Ishikawa (cell line): ENCODE measurements around the gene TNFRSF19.

ENCODE experiments used
- CEBPB ChIP-seq: IDR thresholded peaks from 2 replicates; pipeline ENCODE4 v1.6.1; 2012
- CREB1 ChIP-seq: IDR thresholded peaks from 2 replicates; pipeline ENCODE4 v1.6.1; 2012; ENCODE audit warnings: low read depth
- EGR1 ChIP-seq: IDR thresholded peaks from 2 replicates; pipeline ENCODE4 v1.6.1; 2012
- EP300 ChIP-seq: IDR thresholded peaks from 2 replicates; pipeline ENCODE4 v1.6.1; 2012; ENCODE audit warnings: borderline replicate concordance
- FOXM1 ChIP-seq: IDR thresholded peaks from 2 replicates; pipeline ENCODE4 v1.6.1; 2012; ENCODE audit warnings: low read depth, borderline replicate concordance
- NFIC ChIP-seq: IDR thresholded peaks from 2 replicates; pipeline ENCODE4 v1.6.1; 2012
- RAD21 ChIP-seq: IDR thresholded peaks from 2 replicates; pipeline ENCODE4 v1.6.1; 2012; ENCODE audit warnings: low read depth
- TAF1 ChIP-seq: IDR thresholded peaks from 2 replicates; pipeline ENCODE4 v1.6.1; 2012; ENCODE audit warnings: low read depth, mild to moderate bottlenecking
- TCF12 ChIP-seq: IDR thresholded peaks from 2 replicates; pipeline ENCODE4 v1.6.1; 2012; ENCODE audit warnings: low read depth
- TEAD4 ChIP-seq: IDR thresholded peaks from 2 replicates; pipeline ENCODE4 v1.6.1; 2012
- YY1 ChIP-seq: IDR thresholded peaks from 2 replicates; pipeline ENCODE4 v1.6.1; 2012; ENCODE audit warnings: low read depth
- ZBTB7A ChIP-seq: IDR thresholded peaks from 2 replicates; pipeline ENCODE4 v1.6.1; 2012; ENCODE audit warnings: low read depth
- TF ChIP-seq, protein P1 (sequence below): IDR thresholded peaks from 2 replicates; pipeline ENCODE4 v1.6.1; 2012
- TF ChIP-seq, protein P2 (sequence below): IDR thresholded peaks from 2 replicates; pipeline ENCODE4 v1.6.1; 2012; ENCODE audit warnings: low read depth, mild to moderate bottlenecking
- TF ChIP-seq, protein P3 (sequence below): IDR thresholded peaks from 2 replicates; pipeline ENCODE4 v1.6.1; 2012

TNFRSF19 gene

DNA sequence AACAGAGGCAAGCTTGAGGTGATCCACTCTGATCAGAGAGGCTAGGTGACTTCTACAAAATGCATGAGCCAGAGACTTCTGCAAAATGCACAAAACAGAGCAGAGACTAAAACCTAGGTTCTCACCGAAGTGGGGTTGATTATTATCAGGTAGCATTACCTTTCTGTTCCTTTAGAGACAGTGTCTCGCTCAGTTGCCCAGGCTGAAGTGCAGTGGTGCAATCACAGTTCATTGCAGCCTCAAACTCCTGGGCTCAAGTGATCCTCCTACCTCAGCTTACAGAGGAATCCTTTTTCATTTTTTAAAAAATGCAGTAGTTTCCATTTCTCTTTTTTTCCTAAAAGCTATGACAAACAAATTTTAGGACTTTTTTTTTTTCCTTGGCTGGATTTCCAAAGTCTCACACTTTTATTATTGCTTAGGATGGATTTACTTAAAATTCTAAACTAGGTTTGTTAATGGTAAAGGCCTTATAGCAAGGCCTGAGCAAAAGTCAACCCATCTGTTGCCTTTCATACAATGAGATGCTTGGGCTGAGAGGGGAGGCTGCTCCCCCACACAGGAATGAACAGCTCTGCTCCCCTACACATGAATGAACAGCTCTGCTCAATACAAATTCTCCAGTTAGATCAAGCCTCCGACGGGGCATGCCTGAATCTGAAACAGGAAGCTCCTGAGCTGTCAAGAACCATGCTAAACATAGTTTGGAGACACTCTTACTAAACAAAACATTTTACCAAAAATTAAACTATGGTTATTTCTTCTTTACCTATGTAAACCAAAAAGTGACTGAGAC is 18.8 kb upstream of the TNFRSF19 start:
- TF ChIP-seq, protein P1, sequence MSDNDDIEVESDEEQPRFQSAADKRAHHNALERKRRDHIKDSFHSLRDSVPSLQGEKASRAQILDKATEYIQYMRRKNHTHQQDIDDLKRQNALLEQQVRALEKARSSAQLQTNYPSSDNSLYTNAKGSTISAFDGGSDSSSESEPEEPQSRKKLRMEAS, result no peak
- TF ChIP-seq FOXM1, result no peak
- no peak for TF ChIP-seq NFIC
- TF ChIP-seq, protein P2, sequence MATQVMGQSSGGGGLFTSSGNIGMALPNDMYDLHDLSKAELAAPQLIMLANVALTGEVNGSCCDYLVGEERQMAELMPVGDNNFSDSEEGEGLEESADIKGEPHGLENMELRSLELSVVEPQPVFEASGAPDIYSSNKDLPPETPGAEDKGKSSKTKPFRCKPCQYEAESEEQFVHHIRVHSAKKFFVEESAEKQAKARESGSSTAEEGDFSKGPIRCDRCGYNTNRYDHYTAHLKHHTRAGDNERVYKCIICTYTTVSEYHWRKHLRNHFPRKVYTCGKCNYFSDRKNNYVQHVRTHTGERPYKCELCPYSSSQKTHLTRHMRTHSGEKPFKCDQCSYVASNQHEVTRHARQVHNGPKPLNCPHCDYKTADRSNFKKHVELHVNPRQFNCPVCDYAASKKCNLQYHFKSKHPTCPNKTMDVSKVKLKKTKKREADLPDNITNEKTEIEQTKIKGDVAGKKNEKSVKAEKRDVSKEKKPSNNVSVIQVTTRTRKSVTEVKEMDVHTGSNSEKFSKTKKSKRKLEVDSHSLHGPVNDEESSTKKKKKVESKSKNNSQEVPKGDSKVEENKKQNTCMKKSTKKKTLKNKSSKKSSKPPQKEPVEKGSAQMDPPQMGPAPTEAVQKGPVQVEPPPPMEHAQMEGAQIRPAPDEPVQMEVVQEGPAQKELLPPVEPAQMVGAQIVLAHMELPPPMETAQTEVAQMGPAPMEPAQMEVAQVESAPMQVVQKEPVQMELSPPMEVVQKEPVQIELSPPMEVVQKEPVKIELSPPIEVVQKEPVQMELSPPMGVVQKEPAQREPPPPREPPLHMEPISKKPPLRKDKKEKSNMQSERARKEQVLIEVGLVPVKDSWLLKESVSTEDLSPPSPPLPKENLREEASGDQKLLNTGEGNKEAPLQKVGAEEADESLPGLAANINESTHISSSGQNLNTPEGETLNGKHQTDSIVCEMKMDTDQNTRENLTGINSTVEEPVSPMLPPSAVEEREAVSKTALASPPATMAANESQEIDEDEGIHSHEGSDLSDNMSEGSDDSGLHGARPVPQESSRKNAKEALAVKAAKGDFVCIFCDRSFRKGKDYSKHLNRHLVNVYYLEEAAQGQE, result no peak
- no peak for TF ChIP-seq CREB1
- TF ChIP-seq EP300, result no peak
- TF ChIP-seq TCF12, result no peak
- no peak for TF ChIP-seq TAF1
- no peak for TF ChIP-seq TEAD4
- no peak for TF ChIP-seq RAD21
- TF ChIP-seq EGR1, result no peak
- no peak for TF ChIP-seq ZBTB7A
- no peak for TF ChIP-seq YY1

DNA sequence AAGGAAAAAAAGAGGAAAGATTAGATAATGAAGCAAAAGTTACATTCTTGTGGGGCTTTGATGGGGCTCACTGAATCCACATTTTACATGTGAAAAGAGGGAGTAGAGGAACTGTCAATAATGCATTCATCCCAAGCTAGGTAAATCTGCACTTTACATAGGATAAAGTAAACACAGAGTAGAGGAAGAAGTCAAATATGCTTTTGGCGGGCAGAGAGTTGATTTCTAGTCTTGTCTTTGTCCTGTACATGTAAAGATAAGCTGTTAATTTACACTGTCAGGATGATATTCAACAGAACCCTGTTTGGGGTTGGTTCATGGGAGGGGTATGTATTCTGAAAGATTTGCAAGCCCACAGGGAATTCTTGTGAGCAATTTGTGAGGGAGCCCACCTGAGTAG is 18.0 kb upstream of the TNFRSF19 start:
- TF ChIP-seq TAF1, result no peak
- TF ChIP-seq, protein P3, sequence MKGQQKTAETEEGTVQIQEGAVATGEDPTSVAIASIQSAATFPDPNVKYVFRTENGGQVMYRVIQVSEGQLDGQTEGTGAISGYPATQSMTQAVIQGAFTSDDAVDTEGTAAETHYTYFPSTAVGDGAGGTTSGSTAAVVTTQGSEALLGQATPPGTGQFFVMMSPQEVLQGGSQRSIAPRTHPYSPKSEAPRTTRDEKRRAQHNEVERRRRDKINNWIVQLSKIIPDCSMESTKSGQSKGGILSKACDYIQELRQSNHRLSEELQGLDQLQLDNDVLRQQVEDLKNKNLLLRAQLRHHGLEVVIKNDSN, result no peak
- no peak for TF ChIP-seq FOXM1
- no peak for TF ChIP-seq YY1
- TF ChIP-seq, protein P1, result no peak
- TF ChIP-seq, protein P2, result no peak
- no peak for TF ChIP-seq NFIC
- no peak for TF ChIP-seq TCF12
- no peak for TF ChIP-seq CREB1
- TF ChIP-seq EGR1, result no peak
- no peak for TF ChIP-seq RAD21
- TF ChIP-seq EP300, result no peak
- no peak for TF ChIP-seq TEAD4
- no peak for TF ChIP-seq CEBPB
- TF ChIP-seq ZBTB7A, result no peak

DNA sequence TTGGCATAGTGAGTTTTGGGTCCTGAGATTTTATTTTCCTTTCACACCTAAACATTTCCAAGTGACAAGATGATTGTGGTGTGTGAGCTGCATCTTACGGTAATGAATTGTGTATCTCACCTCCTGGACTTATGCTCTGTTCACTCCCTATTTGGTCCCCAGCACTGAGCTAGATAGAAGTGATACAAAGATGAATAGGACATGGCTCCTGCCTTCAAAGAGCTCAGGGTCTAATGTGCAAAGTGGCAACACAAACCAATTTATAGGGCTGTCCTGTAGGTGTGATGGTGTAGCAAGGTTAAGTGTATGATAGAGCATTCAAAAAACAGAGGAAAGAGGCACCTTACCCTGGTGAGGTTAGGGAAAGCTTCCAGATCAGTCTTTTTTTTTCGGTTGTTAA is 17.6 kb upstream of the TNFRSF19 start:
- TF ChIP-seq, protein P2, result no peak
- TF ChIP-seq CEBPB (no peak), TAF1 (no peak), NFIC (no peak), TCF12 (no peak), EGR1 (no peak), YY1 (no peak), CREB1 (no peak), ZBTB7A (no peak), FOXM1 (no peak), RAD21 (no peak), TEAD4 (no peak), EP300 (no peak)
- TF ChIP-seq, protein P3, result no peak
- TF ChIP-seq, protein P1, result no peak

DNA sequence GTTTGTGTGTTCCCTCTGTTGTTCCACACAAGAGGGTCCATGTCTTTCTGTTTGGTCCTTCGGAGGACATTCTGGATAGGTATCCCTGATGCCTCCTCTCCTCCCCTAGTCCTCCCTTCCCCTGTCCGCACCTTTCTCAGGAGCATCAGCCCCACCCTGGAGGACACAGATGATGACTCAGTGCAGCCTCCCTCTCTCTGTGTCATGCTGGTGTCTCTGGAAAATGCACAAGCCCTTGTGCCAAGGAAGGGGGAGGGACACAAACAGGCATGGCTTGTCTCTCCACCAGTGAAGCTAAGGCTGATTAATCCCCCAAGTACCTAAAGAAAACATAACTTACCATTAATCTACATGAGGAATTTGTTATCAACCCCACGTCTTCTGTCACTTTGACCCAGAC is 16.2 kb upstream of the TNFRSF19 start:
- TF ChIP-seq, protein P3, result no peak
- TF ChIP-seq TEAD4, result no peak
- TF ChIP-seq, protein P1, result no peak
- no peak for TF ChIP-seq EP300
- no peak for TF ChIP-seq CREB1
- no peak for TF ChIP-seq ZBTB7A
